Stomach (tissue), 4 donors: Measurements from ENCODE around the gene MAPK1.

Experiments used
- CTCF ChIP-seq, 7 experiments: fragments of 450-650 bp in 4 of 7; fragments of 200-600 bp in 3 of 7; sonication (generic) in 3 of 7; IDR thresholded peaks; one replicate each; pipeline ENCODE4 v1.5.1; 2016 to 2019; ENCODE audit warnings: antibody characterized with exemption in 7 of 7, control low read depth in 2 of 7, mild to moderate bottlenecking in 1 of 7
- EP300 ChIP-seq: sonication (generic); formaldehyde crosslinking; IDR thresholded peaks from one replicate; pipeline ENCODE4 v1.6.1; 2017; ENCODE audit warnings: antibody characterized with exemption
- POLR2A ChIP-seq, 4 donors: fragments of 450-650 bp; IDR thresholded peaks; one replicate each; pipeline ENCODE4 v1.6.1; 2016; ENCODE audit warnings: antibody characterized with exemption in 4 of 4, control low read depth in 2 of 4, mild to moderate bottlenecking in 1 of 4, moderate library complexity in 1 of 4
- POLR2AphosphoS5 ChIP-seq, 3 donors: sonication (generic); formaldehyde crosslinking; IDR thresholded peaks; one replicate each; pipeline ENCODE4 v1.6.1; 2016; ENCODE audit warnings: antibody characterized with exemption in 3 of 3

GRCh38 chr22:21816787-21817496, 50.5 kb downstream of the MAPK1 start:
- no peak for TF ChIP-seq CTCF (IDR thresholded peaks at IDR 0.05)
- no peak for TF ChIP-seq POLR2A (IDR thresholded peaks at IDR 0.05)
- TF ChIP-seq POLR2AphosphoS5 (IDR thresholded peaks at IDR 0.05) = peak in 2 of 3 donors; percentile 48 to 80
- no peak for TF ChIP-seq EP300
